KMS-11 (cell line): Measurements from ENCODE around the gene USH2A.

Experiments used
- H2AFZ ChIP-seq: fragments of 200-600 bp; sonication (generic); 2 replicates; pipeline ENCODE4 v1.6.1; 2016; ENCODE audit warnings: antibody characterized with exemption, mixed run types, low read depth
- H3K27ac ChIP-seq: fragments of 200-600 bp; sonication (generic); 2 replicates; pipeline ENCODE4 v1.6.1; 2016; ENCODE audit warnings: mild to moderate bottlenecking, mixed run types
- H3K27me3 ChIP-seq: fragments of 200-600 bp; sonication (generic); 2 replicates; pipeline ENCODE4 v1.6.1; 2017; ENCODE audit warnings: mild to moderate bottlenecking, low read depth, mixed run types, moderate library complexity; ENCODE audit not compliant: insufficient read depth
- H3K36me3 ChIP-seq: fragments of 200-600 bp; sonication (generic); 2 replicates; pipeline ENCODE4 v1.6.1; 2017; ENCODE audit warnings: mild to moderate bottlenecking, mixed run types; ENCODE audit not compliant: insufficient read depth
- H3K4me1 ChIP-seq: fragments of 200-600 bp; sonication (generic); 2 replicates; pipeline ENCODE4 v1.6.1; 2016; ENCODE audit warnings: mild to moderate bottlenecking, low read depth, mixed run types; ENCODE audit not compliant: poor library complexity, severe bottlenecking
- H3K4me2 ChIP-seq: fragments of 200-600 bp; sonication (generic); 2 replicates; pipeline ENCODE4 v1.7.0; 2016; ENCODE audit warnings: mild to moderate bottlenecking, mixed run types
- H3K4me3 ChIP-seq: fragments of 200-600 bp; sonication (generic); IDR thresholded peaks from 2 replicates; pipeline ENCODE4 v1.6.1; 2017; ENCODE audit warnings: low read depth, low read length, mixed read lengths; ENCODE audit not compliant: insufficient read depth
- H3K79me2 ChIP-seq: fragments of 200-600 bp; sonication (generic); 2 replicates; pipeline ENCODE4 v1.6.1; 2016; ENCODE audit warnings: low read depth, mixed run types; ENCODE audit not compliant: insufficient read depth
- H3K9ac ChIP-seq: fragments of 200-600 bp; sonication (generic); 2 replicates; pipeline ENCODE4 v1.6.1; 2016; ENCODE audit warnings: mild to moderate bottlenecking, mixed run types
- H4K20me1 ChIP-seq: fragments of 200-600 bp; sonication (generic); 2 replicates; pipeline ENCODE4 v1.6.1; 2016; ENCODE audit warnings: mild to moderate bottlenecking, mixed run types; ENCODE audit not compliant: insufficient read depth
- TF ChIP-seq, protein P1 (sequence below): fragments of 200-600 bp; sonication (generic); conservative IDR thresholded peaks from 2 replicates; pipeline ENCODE4 v1.6.1; 2017; ENCODE audit warnings: low read depth, mild to moderate bottlenecking, antibody characterized with exemption, low read length, moderate library complexity, mixed read lengths

The USH2A gene

DNA sequence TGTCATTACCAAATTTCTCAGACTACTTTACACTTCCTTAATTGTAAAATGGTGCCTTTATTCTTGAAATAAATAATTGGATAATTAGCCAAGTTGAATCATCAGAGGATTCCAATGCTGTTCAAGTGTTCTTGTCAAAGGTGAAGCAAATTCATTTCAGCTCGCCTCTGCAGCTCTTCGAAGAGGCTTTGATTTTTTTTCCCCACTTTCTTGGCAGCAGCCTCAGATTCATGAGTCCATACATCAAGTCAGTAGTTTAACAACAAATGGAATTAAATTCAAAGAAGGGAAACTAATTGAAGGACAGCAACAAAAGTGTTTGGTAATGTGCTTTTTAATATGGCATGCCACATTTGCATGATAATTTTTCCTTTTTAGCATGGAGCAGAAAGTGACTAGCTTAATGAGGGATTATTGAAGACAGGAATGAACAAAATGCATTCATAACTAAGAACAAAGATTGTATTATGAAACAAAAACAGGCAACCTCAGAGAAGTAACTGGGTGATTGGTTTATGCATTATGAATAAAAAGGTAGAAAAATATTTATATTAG, 239.0 kb downstream of the USH2A start:
- Histone ChIP-seq H3K9ac (no peak overlapping the region), H3K27me3 (no peaks in the 10 kb centered on the region), H3K4me1 (no peaks in the 10 kb centered on the region), H3K4me2 (no peak overlapping the region), H2AFZ (no peak overlapping the region), H3K36me3 (no peaks in the 10 kb centered on the region), H3K4me3 (no peak overlapping the region), H4K20me1 (no peaks in the 10 kb centered on the region), H3K27ac (no peak overlapping the region), H3K79me2 (no peaks in the 10 kb centered on the region)
- TF ChIP-seq, protein P1, sequence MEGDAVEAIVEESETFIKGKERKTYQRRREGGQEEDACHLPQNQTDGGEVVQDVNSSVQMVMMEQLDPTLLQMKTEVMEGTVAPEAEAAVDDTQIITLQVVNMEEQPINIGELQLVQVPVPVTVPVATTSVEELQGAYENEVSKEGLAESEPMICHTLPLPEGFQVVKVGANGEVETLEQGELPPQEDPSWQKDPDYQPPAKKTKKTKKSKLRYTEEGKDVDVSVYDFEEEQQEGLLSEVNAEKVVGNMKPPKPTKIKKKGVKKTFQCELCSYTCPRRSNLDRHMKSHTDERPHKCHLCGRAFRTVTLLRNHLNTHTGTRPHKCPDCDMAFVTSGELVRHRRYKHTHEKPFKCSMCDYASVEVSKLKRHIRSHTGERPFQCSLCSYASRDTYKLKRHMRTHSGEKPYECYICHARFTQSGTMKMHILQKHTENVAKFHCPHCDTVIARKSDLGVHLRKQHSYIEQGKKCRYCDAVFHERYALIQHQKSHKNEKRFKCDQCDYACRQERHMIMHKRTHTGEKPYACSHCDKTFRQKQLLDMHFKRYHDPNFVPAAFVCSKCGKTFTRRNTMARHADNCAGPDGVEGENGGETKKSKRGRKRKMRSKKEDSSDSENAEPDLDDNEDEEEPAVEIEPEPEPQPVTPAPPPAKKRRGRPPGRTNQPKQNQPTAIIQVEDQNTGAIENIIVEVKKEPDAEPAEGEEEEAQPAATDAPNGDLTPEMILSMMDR: no peak

DNA sequence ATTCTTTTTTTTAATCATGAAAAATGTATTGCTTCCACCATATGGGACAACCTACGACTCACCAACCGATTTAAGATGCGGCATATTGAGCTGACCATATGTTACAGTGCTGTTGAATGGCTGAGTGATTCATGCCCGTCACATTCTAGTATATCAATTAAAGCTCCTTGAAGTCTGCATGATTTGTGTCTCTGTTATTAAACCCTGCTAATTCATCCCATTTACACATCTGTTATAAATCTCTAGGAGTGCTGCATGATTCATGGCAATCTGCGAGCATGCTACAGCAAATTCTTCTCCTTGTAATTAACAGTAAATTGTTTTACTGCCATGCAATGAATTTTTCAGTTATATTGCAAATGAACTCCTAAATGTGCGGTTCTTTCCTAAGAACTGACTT, 239.8 kb downstream of the USH2A start:
- H2AFZ ChIP-seq: no peak overlapping the region
- no peak overlapping the region for H3K27ac ChIP-seq
- no peaks in the 10 kb centered on the region for H3K36me3 ChIP-seq
- TF ChIP-seq, protein P1: no peak
- H3K27me3 ChIP-seq: no peaks in the 10 kb centered on the region
- H3K4me1 ChIP-seq: no peaks in the 10 kb centered on the region
- H3K4me2 ChIP-seq: no peak overlapping the region
- no peaks in the 10 kb centered on the region for H4K20me1 ChIP-seq
- H3K4me3 ChIP-seq: no peak overlapping the region
- no peak overlapping the region for H3K9ac ChIP-seq
- no peaks in the 10 kb centered on the region for H3K79me2 ChIP-seq

DNA sequence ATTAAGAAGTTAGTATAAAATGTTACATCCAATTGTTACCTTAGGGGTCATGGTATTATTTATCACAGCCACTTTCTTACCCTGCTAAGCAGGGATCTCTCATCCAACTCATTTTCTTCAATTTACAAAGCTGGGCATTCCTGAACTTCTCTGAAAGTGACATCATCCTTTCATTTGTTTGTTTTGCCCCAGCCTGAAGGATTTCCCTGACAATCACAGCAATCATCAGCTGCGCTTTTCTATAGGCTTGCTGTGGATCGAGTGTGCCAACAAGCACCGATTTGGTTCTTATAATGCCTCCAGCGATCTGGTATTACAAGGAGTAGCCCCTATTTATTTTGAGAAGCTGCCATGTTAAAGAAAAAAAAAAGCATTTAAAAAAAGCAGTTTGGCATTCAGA, 240.2 kb downstream of the USH2A start:
- TF ChIP-seq, protein P1: no peak
- no peak overlapping the region for H3K4me2 ChIP-seq
- no peak overlapping the region for H3K27ac ChIP-seq
- no peaks in the 10 kb centered on the region for H4K20me1 ChIP-seq
- no peaks in the 10 kb centered on the region for H3K79me2 ChIP-seq
- no peaks in the 10 kb centered on the region for H3K27me3 ChIP-seq
- no peak overlapping the region for H3K4me3 ChIP-seq
- H3K9ac ChIP-seq: no peak overlapping the region
- H3K36me3 ChIP-seq: no peaks in the 10 kb centered on the region
- no peaks in the 10 kb centered on the region for H3K4me1 ChIP-seq
- H2AFZ ChIP-seq: no peak overlapping the region

DNA sequence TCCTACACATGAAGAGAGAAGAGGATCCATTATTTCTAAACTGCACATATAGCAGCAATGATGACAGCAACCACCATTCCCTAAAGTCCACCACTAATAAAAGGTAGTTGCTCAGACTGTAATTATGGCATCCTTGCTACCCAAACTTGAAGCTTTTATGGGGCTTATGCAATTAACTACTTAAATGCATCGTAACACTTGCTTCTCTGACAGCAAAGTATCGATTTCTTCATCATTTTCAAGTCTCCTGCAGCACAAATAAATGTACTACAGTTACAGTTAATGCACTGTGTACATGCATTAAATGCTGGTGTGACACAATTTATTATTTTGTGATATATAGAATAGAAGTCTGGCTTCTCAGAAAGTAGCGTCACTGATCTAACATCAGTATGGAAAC, 241.7 kb downstream of the USH2A start:
- Histone ChIP-seq H3K27ac (no peak overlapping the region), H3K36me3 (no peaks in the 10 kb centered on the region), H3K9ac (no peak overlapping the region), H3K79me2 (no peaks in the 10 kb centered on the region), H4K20me1 (no peaks in the 10 kb centered on the region), H3K4me3 (no peak overlapping the region), H3K4me1 (no peaks in the 10 kb centered on the region), H2AFZ (no peak overlapping the region), H3K4me2 (no peak overlapping the region), H3K27me3 (no peaks in the 10 kb centered on the region)
- TF ChIP-seq, protein P1: no peak
